ENCODE measurements around the gene SPATS2L.

SPATS2L gene

GRCh38 chr2:200317975-200318374 lies 11.5 kb downstream of the SPATS2L start:
- in situ Hi-C loops (cut with MboI; ENCODE audit: low sequenced_read_pairs) = no loop called here

GRCh38 chr2:200318940-200319435 lies 12.5 kb downstream of the SPATS2L start:
- in situ Hi-C loops (cut with MboI; ENCODE audit: low sequenced_read_pairs) = no loop called here

- in situ Hi-C loops (cut with MboI; ENCODE audit: low sequenced_read_pairs) = no loop called here
Measured at GRCh38 chr2:200319548-200320337, 13.2 kb downstream of the SPATS2L start.

- in situ Hi-C loops (cut with MboI; ENCODE audit: low sequenced_read_pairs) = no loop called here
Measured at GRCh38 chr2:200320344-200320743, 13.9 kb downstream of the SPATS2L start.

GRCh38 chr2:200320991-200321390 lies 14.5 kb downstream of the SPATS2L start:
- in situ Hi-C loops (cut with MboI; ENCODE audit: low sequenced_read_pairs) = no loop called here

GRCh38 chr2:200321780-200322534 lies 15.5 kb downstream of the SPATS2L start:
- in situ Hi-C loops (cut with MboI; ENCODE audit: low sequenced_read_pairs) = no loop called here

GRCh38 chr2:200322607-200323006 lies 16.1 kb downstream of the SPATS2L start:
- in situ Hi-C loops (cut with MboI; ENCODE audit: low sequenced_read_pairs) = no loop called here

GRCh38 chr2:200324362-200324761 lies 17.9 kb downstream of the SPATS2L start:
- in situ Hi-C loops (cut with MboI; ENCODE audit: low sequenced_read_pairs) = no loop called here

- in situ Hi-C loops (cut with MboI; ENCODE audit: low sequenced_read_pairs) = no loop called here
Measured at GRCh38 chr2:200329384-200329783, 22.9 kb downstream of the SPATS2L start.

GRCh38 chr2:200329798-200330197 lies 23.3 kb downstream of the SPATS2L start:
- in situ Hi-C loops (cut with MboI; ENCODE audit: low sequenced_read_pairs) = no loop called here

GRCh38 chr2:200330351-200331060 lies 24.0 kb downstream of the SPATS2L start:
- in situ Hi-C loops (cut with MboI; ENCODE audit: low sequenced_read_pairs) = no loop called here

GRCh38 chr2:200331061-200331400 lies 24.5 kb downstream of the SPATS2L start:
- in situ Hi-C loops (cut with MboI; ENCODE audit: low sequenced_read_pairs) = no loop called here

- in situ Hi-C loops (cut with MboI; ENCODE audit: low sequenced_read_pairs) = no loop called here
Measured at GRCh38 chr2:200335657-200336056, 29.2 kb downstream of the SPATS2L start.

- in situ Hi-C loops (cut with MboI; ENCODE audit: low sequenced_read_pairs) = no loop called here
Measured at GRCh38 chr2:200336980-200337615, 30.6 kb downstream of the SPATS2L start.

- in situ Hi-C loops (cut with MboI; ENCODE audit: low sequenced_read_pairs) = no loop called here
Measured at GRCh38 chr2:200337621-200338020, 31.1 kb downstream of the SPATS2L start.

GRCh38 chr2:200338692-200339091 lies 32.2 kb downstream of the SPATS2L start:
- in situ Hi-C loops (cut with MboI; ENCODE audit: low sequenced_read_pairs) = no loop called here

GRCh38 chr2:200340508-200341224 lies 34.2 kb downstream of the SPATS2L start:
- in situ Hi-C loops (cut with MboI; ENCODE audit: low sequenced_read_pairs) = no loop called here

- in situ Hi-C loops (cut with MboI; ENCODE audit: low sequenced_read_pairs) = no loop called here
Measured at GRCh38 chr2:200341376-200341775, 34.9 kb downstream of the SPATS2L start.

GRCh38 chr2:200342235-200342634 lies 35.7 kb downstream of the SPATS2L start:
- in situ Hi-C loops (cut with MboI; ENCODE audit: low sequenced_read_pairs) = no loop called here

- in situ Hi-C loops (cut with MboI; ENCODE audit: low sequenced_read_pairs) = no loop called here
Measured at GRCh38 chr2:200342654-200343053, 36.2 kb downstream of the SPATS2L start.

Data from hTERT RPE-1 (cell line).